Liver (tissue), 3 donors: ENCODE results near the gene EPHB2.

Experiments used
- GABPA ChIP-seq, 2 donors: IDR thresholded peaks in 1 of 2; conservative IDR thresholded peaks in 1 of 2; 2 replicates each; pipeline ENCODE4 v1.6.1; 2016; ENCODE audit warnings: antibody characterized with exemption in 2 of 2, mild to moderate bottlenecking in 1 of 2, moderate library complexity in 1 of 2
- HNF4A ChIP-seq, 2 donors: conservative IDR thresholded peaks; 2 replicates each; pipeline ENCODE4 v1.6.1; 2016; ENCODE audit warnings: antibody characterized with exemption in 2 of 2, mild to moderate bottlenecking in 2 of 2
- JUND ChIP-seq, 2 donors: IDR thresholded peaks; 2 replicates each; pipeline ENCODE4 v1.6.1; 2016; ENCODE audit warnings: antibody characterized with exemption in 2 of 2
- RAD21 ChIP-seq, 2 donors: IDR thresholded peaks; 2 replicates each; pipeline ENCODE4 v1.6.1; 2016; ENCODE audit warnings: antibody characterized with exemption in 2 of 2, mild to moderate bottlenecking in 2 of 2
- YY1 ChIP-seq: IDR thresholded peaks from 2 replicates; pipeline ENCODE4 v1.6.1; 2016; ENCODE audit warnings: antibody characterized with exemption, mild to moderate bottlenecking
- TF ChIP-seq, protein P1 (sequence below): fragments of 150-350 bp; IDR thresholded peaks from 2 replicates; pipeline ENCODE4 v1.5.1; 2017; ENCODE audit warnings: improper control_type of control experiment, low read depth, low read length; ENCODE audit not compliant: missing input control
- TF ChIP-seq, protein P2 (sequence below): IDR thresholded peaks from 2 replicates; pipeline ENCODE4 v1.6.1; 2016; ENCODE audit warnings: antibody characterized with exemption, mild to moderate bottlenecking
- TF ChIP-seq, protein P3 (sequence below): IDR thresholded peaks from 2 replicates; pipeline ENCODE4 v1.6.1; 2016; ENCODE audit warnings: antibody characterized with exemption
- donor health status: healthy.
- donor health status: healthy.

DNA sequence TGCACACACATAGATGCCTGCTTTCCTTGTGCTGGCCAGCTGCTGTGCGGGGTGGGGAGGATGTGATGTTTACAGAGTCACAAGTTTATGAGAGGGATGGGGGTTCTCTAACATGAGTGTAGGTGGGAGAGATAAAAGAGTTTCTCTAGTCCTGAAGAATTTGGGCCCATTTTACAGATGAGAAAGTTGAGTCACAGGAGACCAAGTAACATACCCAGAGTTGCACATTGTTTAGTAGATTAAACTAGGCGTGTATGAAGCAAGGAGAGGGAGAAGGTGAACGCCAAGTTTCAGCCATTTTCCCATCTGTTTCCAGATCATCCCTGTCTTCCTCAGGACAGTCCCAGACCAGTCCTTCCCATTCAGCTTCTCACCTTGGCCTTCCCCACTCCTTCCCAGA, 126.7 kb downstream of the EPHB2 start:
- TF ChIP-seq, protein P1, sequence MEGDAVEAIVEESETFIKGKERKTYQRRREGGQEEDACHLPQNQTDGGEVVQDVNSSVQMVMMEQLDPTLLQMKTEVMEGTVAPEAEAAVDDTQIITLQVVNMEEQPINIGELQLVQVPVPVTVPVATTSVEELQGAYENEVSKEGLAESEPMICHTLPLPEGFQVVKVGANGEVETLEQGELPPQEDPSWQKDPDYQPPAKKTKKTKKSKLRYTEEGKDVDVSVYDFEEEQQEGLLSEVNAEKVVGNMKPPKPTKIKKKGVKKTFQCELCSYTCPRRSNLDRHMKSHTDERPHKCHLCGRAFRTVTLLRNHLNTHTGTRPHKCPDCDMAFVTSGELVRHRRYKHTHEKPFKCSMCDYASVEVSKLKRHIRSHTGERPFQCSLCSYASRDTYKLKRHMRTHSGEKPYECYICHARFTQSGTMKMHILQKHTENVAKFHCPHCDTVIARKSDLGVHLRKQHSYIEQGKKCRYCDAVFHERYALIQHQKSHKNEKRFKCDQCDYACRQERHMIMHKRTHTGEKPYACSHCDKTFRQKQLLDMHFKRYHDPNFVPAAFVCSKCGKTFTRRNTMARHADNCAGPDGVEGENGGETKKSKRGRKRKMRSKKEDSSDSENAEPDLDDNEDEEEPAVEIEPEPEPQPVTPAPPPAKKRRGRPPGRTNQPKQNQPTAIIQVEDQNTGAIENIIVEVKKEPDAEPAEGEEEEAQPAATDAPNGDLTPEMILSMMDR = no peak
- TF ChIP-seq, protein P2, sequence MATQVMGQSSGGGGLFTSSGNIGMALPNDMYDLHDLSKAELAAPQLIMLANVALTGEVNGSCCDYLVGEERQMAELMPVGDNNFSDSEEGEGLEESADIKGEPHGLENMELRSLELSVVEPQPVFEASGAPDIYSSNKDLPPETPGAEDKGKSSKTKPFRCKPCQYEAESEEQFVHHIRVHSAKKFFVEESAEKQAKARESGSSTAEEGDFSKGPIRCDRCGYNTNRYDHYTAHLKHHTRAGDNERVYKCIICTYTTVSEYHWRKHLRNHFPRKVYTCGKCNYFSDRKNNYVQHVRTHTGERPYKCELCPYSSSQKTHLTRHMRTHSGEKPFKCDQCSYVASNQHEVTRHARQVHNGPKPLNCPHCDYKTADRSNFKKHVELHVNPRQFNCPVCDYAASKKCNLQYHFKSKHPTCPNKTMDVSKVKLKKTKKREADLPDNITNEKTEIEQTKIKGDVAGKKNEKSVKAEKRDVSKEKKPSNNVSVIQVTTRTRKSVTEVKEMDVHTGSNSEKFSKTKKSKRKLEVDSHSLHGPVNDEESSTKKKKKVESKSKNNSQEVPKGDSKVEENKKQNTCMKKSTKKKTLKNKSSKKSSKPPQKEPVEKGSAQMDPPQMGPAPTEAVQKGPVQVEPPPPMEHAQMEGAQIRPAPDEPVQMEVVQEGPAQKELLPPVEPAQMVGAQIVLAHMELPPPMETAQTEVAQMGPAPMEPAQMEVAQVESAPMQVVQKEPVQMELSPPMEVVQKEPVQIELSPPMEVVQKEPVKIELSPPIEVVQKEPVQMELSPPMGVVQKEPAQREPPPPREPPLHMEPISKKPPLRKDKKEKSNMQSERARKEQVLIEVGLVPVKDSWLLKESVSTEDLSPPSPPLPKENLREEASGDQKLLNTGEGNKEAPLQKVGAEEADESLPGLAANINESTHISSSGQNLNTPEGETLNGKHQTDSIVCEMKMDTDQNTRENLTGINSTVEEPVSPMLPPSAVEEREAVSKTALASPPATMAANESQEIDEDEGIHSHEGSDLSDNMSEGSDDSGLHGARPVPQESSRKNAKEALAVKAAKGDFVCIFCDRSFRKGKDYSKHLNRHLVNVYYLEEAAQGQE = no peak
- TF ChIP-seq RAD21 (IDR thresholded peaks at IDR 0.05) (no peak), GABPA (IDR thresholded peaks at IDR 0.05 in 1 of 2, conservative IDR thresholded peaks at IDR 0.05 in 1 of 2) (no peak), YY1 (no peak), HNF4A (conservative IDR thresholded peaks at IDR 0.05) (no peak), JUND (IDR thresholded peaks at IDR 0.05) (no peak)
- TF ChIP-seq, protein P3, sequence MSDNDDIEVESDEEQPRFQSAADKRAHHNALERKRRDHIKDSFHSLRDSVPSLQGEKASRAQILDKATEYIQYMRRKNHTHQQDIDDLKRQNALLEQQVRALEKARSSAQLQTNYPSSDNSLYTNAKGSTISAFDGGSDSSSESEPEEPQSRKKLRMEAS = no peak
